ENCODE results near the gene APOL3. TPM values are rescaled to one million over a fixed set of nuclear protein-coding genes. Genes with fewer than 3 reads are reported as not detected.

APOL3 gene
- total RNA-seq, 1 donor from 2014 or later = not detected

DNA sequence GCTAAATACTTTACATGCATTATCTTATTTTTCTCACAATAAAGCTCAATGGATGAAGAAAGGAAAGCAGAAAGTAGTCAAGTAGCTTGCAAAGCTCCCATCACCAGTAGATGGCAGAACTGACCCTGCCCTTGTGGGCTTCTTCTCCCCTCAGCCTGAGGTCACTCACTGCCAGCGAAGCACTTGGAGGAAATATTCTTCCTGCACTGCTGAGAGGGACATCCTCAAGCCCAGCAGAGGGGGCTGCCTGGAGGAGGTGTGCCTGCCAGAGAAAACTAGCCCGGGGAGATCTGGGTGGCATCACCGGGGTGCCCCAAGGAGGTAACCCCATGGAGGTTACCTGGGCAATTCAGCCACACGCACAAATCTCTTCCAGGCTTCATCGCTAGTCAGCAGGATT, 34.4 kb upstream of the APOL3 start:
- no peaks in the 10 kb centered on the region for H3K27me3 Mint-ChIP-seq
- TF ChIP-seq, protein P1, sequence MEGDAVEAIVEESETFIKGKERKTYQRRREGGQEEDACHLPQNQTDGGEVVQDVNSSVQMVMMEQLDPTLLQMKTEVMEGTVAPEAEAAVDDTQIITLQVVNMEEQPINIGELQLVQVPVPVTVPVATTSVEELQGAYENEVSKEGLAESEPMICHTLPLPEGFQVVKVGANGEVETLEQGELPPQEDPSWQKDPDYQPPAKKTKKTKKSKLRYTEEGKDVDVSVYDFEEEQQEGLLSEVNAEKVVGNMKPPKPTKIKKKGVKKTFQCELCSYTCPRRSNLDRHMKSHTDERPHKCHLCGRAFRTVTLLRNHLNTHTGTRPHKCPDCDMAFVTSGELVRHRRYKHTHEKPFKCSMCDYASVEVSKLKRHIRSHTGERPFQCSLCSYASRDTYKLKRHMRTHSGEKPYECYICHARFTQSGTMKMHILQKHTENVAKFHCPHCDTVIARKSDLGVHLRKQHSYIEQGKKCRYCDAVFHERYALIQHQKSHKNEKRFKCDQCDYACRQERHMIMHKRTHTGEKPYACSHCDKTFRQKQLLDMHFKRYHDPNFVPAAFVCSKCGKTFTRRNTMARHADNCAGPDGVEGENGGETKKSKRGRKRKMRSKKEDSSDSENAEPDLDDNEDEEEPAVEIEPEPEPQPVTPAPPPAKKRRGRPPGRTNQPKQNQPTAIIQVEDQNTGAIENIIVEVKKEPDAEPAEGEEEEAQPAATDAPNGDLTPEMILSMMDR (IDR thresholded peaks at IDR 0.05; ENCODE audit: unreplicated experiment) = peak; percentile 79
- no peaks in the 10 kb centered on the region for H3K36me3 Mint-ChIP-seq (ENCODE audit: insufficient read depth)
- peak; percentile 34 for DNase-seq (ENCODE audit: low spot score, unreplicated experiment)
- H3K4me3 Mint-ChIP-seq (ENCODE audit: low read depth) = no peak overlapping the region
- no peak overlapping the region for H3K27ac Mint-ChIP-seq
- H3K9me3 Mint-ChIP-seq (ENCODE audit: low read depth) = no peaks in the 10 kb centered on the region
- H3K4me1 Mint-ChIP-seq (ENCODE audit: low read depth) = peaks cover 18% of the 10 kb centered on the region

DNA sequence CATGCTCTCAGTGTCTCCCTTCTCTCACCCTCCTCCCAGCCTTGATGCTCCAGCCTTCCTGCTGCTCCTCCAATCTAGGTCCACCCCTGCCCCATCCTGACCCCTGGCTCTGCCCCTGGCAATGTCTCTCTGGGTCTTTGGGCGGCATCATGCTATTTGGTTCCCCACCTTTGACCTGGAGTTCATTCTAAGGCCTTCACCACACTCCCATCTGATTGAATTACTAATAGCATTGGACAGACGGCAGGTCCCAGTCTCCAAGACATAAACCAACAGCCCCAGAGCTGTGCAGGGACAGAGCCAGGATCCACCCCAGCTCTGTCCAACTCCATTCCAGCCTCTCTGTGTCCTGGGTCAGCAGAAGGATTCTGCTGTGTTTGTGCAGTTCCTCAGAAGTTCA, 33.8 kb upstream of the APOL3 start:
- Mint-ChIP-seq H3K9me3 (ENCODE audit: low read depth) (no peaks in the 10 kb centered on the region), H3K27me3 (no peaks in the 10 kb centered on the region), H3K4me1 (ENCODE audit: low read depth) (peaks cover 18% of the 10 kb centered on the region), H3K27ac (no peak overlapping the region), H3K36me3 (ENCODE audit: insufficient read depth) (no peaks in the 10 kb centered on the region), H3K4me3 (ENCODE audit: low read depth) (no peak overlapping the region)
- TF ChIP-seq, protein P1 (IDR thresholded peaks at IDR 0.05; ENCODE audit: unreplicated experiment) = no peak
- DNase-seq (ENCODE audit: low spot score, unreplicated experiment) = no peak

DNA sequence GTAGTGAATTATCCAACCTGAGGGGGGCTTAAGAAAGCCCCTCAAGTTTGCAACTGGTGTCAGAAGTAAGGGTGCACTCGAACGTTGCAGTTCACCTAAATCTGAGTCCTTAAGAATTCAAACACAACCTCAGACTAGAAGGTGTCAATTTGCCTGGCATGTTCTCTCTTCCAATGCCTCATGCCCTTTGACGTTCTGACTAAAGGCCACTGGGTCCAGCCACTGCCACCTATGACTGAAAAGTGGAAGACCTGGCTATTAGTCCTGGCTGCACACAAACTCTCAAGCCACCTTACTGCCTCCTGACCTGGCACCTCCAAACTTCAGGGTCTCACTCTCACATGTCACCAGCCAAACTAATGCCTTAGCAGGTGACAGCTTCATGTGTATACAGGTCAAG, 33.0 kb upstream of the APOL3 start:
- Mint-ChIP-seq H3K4me1 (ENCODE audit: low read depth) (peaks cover 18% of the 10 kb centered on the region), H3K27me3 (no peaks in the 10 kb centered on the region)
- TF ChIP-seq, protein P1 (IDR thresholded peaks at IDR 0.05; ENCODE audit: unreplicated experiment) = no peak

DNA sequence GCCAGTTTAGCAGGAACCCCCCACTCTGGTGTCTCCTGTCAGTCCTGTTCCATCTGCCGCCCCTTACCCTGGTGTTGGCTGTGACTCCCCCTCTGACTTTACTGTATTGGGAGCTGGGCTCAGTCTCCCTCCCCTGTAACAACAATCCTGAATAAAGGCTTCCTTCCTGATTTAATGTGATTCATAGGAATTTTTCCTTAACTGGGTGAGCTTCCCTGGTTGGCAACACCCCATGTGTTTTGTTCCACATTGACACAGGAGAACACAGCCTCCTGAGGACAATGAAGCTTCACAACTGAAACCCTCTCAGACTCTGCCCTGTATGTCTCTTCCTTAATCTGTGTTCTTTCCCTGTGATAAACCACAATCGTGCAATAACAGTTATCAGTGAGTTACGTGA, 32.6 kb upstream of the APOL3 start:
- H3K36me3 Mint-ChIP-seq (ENCODE audit: insufficient read depth) = no peaks in the 10 kb centered on the region
- no peak overlapping the region for H3K4me3 Mint-ChIP-seq (ENCODE audit: low read depth)
- DNase-seq (ENCODE audit: low spot score, unreplicated experiment) = no peak
- H3K9me3 Mint-ChIP-seq (ENCODE audit: low read depth) = no peaks in the 10 kb centered on the region
- no peaks in the 10 kb centered on the region for H3K27me3 Mint-ChIP-seq
- no peak overlapping the region for H3K27ac Mint-ChIP-seq
- TF ChIP-seq, protein P1 (IDR thresholded peaks at IDR 0.05; ENCODE audit: unreplicated experiment) = no peak
- peaks cover 14% of the 10 kb centered on the region for H3K4me1 Mint-ChIP-seq (ENCODE audit: low read depth)

More for the DNA sequence above, 33.0 kb upstream of the APOL3 start:
- Mint-ChIP-seq H3K9me3 (ENCODE audit: low read depth) (no peaks in the 10 kb centered on the region), H3K36me3 (ENCODE audit: insufficient read depth) (no peaks in the 10 kb centered on the region), H3K27ac (no peak overlapping the region), H3K4me3 (ENCODE audit: low read depth) (no peak overlapping the region)
- no peak for DNase-seq (ENCODE audit: low spot score, unreplicated experiment)

DNA sequence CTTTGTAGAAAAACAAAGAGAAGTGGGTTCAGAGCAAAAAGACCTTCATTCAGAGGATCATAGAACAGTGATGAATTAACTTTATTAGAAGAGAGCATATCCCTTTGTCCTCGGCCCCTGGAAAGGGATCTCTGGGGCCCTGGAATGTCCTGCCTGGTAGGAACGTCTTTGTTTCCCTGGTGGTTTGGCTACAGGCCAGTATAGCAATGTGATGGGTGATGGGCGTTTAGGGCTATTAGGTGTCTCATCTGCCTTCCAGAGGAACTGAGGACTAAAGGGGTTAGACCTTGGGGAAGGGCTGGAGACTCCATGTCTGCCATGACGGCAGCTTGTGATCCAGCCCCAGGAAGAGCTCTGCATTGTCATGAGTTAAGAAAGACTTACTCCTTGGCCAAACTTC, 32.0 kb upstream of the APOL3 start:
- no peaks in the 10 kb centered on the region for H3K27me3 Mint-ChIP-seq
- H3K4me3 Mint-ChIP-seq (ENCODE audit: low read depth) = no peak overlapping the region
- DNase-seq (ENCODE audit: low spot score, unreplicated experiment) = no peak
- no peaks in the 10 kb centered on the region for H3K36me3 Mint-ChIP-seq (ENCODE audit: insufficient read depth)
- H3K4me1 Mint-ChIP-seq (ENCODE audit: low read depth) = peaks cover 8% of the 10 kb centered on the region
- no peaks in the 10 kb centered on the region for H3K9me3 Mint-ChIP-seq (ENCODE audit: low read depth)
- TF ChIP-seq, protein P1 (IDR thresholded peaks at IDR 0.05; ENCODE audit: unreplicated experiment) = no peak
- no peak overlapping the region for H3K27ac Mint-ChIP-seq
